ENCODE results near the gene GRID2.
"Not testable (repeated sequence)": the region's sequence is repeated elsewhere in the genome, so short reads cannot be mapped to it uniquely, and the experiment has no call there.

The GRID2 gene

DNA sequence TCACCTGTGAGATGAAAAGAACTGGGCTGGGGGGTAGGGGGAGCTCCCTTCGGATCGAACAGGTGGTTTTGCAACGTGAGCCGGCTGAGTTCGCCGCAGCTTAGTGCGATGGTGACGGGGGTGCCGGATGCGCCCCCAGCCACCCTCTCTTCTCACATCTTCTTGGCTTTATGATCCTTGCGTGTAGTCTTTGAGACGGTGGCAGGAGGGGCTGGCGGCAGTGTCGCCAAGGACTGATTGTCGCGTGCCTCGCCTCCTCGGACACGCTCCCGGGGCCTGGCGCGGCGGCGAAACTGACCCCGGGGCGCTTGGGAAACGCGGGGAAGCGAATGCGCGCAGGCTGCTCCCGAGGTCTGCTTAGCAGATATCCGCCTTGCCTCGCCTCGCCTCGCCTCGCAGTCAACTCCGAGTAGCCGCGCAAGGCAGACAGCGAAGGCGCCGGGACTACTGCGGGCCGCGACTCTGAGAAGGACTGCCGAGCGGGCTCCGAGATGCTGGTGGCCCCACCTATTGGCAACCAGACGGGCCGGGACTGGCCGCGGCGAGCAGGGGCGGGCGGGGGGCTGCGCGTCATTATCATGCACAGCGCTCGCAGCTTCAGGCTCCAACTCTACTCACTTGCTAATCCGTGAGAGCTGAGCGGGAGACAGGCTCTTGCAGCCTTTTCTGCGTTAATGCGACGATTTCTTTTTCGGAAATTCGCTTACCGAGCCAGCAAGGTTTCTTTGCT, 1.5 kb downstream of the GRID2 start:
- peak; percentile 95 for DNase-seq (ENCODE audit: low read depth, low spot score)

DNA sequence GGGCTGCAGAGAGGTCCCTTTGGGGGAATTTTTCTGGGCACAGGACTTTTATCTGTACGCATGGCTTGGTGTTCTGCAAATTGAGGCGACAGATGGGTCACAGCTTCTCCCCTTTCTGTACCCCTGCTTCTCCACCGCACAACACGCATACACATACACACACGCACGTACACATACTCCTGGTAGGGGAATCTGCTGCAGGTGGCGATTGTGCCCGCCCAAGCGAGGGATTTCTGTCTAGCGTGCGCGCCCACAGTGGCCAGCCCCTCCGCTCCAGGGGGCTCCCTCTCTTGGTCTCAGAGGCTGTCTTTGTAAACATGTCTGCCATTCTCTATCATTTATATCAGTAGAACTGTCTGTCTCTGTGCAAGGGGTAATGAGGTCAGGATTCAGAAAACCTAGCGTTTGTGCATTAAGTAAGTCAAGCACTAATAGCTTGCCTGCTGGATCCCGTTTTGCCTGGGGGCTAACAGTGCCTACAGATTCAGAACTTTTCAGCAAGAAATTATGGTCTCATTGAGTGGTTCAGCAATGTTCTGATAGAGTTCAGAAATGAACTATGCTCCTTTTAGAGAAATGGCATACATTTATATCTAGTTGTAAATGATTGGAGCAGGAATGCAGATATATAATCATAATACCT, 2.2 kb downstream of the GRID2 start:
- no peak for DNase-seq (ENCODE audit: low read depth, low spot score)

DNA sequence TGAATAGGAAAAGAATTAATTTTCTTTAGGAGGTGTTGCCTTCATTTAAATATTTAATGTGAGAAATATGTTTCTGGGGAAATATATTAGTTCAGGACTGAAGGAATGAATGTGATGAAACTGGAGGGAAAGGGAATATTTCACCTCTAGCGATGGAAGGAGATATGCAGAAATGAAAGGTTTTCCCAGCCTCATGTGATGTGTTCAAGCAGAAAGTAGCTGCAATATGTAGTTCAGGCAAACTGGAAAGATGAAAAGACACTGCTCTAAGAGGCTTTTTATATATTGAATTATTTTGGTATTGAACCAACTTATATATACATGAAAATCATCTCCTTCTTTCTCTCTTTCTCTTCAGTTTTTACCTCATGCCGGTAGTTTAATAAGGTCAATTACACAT, 3.4 kb downstream of the GRID2 start:
- DNase-seq (ENCODE audit: low read depth, low spot score), result no peak

DNA sequence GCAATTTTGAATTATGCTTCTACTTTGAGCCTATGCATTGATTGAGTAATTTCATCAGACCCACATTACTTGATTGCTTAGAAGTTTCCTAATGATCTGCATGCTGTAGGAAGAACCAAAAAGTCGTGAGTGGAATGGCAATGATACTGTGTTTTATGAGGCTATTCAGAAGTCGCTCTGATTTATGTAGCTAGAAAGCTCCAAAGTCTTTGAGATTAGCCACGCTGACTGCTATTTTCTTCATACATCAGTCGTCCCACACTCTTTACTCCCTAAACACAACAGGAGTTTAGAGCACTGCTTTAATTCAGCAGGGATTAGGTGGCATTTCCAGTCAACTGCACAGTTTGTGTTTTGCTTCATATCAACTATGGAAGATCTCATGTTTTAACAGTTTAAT, 4.1 kb downstream of the GRID2 start:
- no peak for DNase-seq (ENCODE audit: low read depth, low spot score)

DNA sequence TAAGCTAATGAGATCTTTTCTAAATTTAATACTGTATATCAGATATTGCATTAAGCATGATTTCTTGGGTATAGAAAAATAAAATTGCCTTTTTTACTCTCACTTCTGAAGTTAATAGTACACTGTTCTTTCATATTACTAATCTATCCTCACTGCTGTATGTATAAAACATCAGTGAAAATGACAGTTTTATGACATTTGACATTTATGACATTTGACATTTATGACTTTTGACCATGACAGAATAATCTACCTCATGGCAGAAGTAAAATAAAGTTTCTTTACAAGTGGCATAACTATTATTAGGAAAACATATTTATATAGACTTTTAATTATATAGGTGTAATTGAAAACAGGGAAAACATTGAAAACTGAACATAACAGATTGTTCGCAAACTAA, 13.3 kb downstream of the GRID2 start:
- no peak for DNase-seq (ENCODE audit: low read depth, low spot score)

DNA sequence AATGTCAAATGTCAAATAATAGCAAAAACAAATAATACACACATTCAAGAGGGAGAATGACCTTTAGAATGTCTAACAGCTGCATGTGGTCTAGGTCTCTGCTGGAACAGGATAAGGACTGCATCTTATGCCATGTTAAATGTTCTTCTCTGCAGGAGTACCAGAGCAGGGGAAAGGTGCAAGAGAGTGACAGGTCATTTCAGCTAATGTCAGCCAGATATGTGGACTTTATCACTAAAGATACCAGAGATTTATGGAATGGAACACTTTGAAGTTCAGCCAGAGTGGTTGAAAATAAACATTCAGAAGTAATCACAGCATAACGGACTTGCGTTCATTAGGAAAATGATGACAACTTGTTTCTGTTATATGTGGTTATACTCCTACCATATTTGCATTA, 24.3 kb downstream of the GRID2 start:
- DNase-seq (ENCODE audit: low read depth, low spot score), result no peak

DNA sequence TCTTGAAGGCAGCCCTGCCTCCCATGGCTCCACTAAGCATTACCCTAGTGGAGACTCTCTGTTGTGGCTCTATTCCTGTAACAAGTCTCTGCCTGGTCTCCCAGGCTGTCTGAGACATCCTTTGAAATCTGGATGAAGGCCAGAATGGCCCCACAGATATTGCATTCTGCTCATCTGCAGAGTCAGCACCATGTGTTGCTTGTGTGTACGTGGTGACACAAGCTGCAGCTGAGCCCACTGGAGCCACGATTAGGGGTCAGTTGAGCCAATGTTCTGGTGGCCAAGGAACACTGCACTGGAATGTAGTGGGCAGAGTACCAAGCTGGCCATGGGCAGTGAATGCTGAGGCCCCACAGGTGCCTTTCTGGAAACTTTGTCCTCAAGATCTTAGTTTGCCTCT, 29.2 kb downstream of the GRID2 start:
- no peak for DNase-seq (ENCODE audit: low read depth, low spot score)

DNA sequence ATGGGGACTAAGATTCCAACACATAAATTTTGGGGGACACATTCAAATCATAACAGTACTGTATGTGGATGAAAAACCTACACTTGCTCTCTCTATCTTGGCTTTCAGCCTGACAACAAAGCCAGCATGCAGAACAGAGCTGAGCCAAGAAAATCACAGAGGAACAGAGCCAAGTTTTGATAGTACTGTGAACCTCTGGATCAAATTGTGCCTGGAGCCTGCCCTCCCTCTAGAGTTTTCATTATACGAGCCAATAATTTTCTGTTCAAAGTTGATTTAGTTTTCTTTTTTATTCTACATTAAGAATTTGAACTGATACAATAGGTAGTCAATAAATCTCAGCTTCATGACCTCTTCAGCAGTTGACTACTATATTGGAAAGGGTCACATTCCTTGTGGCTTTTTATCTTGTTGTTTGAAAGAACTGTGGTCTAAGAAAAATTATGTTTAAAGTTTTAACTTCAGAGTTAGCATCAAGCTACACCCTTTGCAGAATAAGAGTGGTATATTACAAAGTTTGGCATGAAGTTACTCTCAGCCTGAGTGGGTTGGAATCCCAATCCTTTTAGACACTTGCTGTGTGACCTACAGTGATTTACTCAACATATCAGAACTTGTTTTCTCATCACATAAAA, 31.1 kb downstream of the GRID2 start:
- DNase-seq (ENCODE audit: low read depth, low spot score), result no peak

DNA sequence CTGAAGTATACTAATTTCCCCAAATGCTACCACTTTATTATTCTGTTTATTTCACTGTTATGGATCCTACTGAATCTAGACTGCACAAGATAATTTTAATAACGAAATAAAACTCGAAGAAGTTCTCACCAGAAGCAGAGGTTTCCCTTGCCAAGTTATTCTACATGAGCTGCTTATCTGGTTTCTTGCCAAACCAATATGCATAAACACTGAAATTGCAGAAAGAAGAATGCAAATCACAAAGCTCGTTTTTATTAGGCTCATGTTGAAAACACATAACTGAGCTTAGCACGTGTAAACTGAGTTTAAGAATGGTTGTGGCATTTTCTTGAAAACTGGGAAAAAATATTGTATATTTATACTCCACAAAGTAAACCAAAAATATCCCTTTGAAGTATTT, 35.9 kb downstream of the GRID2 start:
- no peak for DNase-seq (ENCODE audit: low read depth, low spot score)

DNA sequence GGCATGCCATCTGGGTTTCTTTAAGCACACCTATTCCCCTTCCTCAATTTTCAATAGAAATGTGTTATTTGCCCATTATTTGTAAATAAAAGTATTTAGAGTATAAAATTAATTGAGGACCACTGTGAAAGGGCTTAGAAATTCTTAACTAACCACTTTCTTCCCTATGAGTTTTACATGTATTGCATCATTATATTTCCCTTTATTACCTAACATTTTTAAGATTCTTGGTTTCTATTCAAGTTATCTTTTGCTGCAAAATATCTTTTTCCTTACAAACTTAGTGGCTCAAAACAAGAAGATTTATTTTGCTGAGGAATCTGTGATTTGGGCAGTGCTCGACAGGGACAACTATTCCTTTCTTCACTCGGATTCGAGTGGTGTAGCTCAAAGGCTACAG, 40.5 kb downstream of the GRID2 start:
- no peak for DNase-seq (ENCODE audit: low read depth, low spot score)

DNA sequence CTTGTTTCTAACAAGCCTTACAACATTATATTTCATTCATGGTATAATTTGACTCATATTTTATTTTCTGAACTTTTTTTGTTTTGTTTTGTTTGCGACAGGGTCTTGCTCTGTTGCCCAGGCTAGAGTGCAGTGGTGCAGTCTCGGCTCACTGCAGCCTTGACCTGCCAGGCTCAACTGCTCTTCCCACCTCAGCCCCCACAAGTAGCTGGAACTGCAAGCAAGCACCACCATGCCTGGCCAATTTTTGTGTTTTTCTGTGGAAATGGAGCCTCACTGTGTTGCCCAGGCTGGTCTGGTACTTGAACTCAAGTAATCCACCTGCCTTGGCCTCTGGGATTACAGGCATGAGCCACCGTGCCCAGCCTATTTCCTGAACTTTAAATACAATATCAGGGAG, 42.5 kb downstream of the GRID2 start:
- DNase-seq (ENCODE audit: low read depth, low spot score), result no peak

DNA sequence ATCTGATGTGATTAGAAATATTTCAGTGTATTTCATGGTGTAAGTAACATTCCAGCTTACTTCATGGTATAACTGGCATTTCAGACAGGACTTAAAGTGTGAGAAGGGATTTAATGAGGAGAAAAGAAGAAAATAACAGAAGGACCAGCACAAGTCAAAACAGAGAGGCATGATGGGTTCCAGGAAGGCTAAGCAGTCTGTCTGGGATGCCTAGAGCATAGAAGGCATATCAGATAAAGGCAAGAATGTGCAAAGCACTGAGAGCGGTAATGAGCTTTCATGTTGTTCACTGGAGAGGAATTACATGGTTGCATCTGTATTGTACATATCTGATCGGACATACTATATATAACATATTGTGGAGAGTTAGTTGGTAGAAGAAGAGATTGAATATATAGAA, 54.2 kb downstream of the GRID2 start:
- DNase-seq (ENCODE audit: low read depth, low spot score), result no peak

DNA sequence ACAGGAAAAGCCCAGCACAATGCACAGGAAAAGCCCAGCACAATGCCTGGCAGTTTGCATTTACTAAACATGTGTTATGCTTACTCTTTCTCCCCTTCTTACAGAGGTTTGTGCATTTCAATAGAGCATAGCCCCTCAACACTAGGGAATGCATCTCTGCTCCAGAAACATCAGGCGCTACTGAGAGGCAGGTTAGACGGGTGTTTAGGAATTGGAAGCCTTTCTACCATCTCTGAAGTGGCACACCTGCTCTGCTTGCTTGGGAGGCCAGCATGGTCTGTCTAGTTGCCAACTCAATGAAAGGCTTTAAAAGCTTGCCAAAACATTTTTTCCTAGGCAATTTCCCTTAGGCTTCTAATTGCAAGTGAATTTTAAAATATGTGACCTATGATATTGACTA, 55.7 kb downstream of the GRID2 start:
- no peak for DNase-seq (ENCODE audit: low read depth, low spot score)

DNA sequence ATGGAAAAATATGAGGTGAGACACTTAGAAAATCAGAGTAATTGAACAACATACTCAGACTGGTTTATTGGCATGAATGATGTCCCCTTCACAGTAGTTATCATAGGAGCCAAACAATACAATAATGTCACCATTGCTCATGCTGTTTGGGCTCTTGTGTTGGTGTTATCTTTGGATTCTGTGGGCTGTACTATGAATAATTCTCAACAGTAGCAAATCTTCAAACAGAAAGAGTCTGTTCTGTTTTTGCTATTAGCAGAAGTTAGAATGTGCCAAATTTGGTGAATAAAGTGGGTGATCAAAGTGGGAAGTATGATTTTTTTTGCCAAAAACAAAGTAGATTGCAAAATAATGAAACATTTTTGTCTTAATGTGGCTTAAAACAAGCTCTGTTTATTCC, 58.3 kb downstream of the GRID2 start:
- no peak for DNase-seq (ENCODE audit: low read depth, low spot score)

DNA sequence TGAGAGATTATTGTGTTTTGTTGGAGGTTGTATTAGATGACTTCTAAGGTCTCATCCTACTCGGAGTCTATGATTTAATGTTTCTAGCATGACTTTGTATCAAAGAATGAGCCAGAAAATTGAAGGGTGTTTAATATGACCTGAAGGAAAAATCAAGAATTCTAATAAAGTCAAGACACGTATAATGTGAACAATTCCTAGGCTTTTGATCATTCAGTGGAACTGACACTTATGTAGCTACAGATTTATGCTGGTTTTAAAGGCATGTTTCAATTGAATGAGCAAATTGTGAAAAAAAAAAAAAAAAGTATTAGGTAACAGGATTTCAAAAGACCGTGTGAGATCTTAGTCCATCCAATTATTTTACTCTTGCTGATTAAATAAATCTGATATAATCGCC, 64.9 kb downstream of the GRID2 start:
- DNase-seq (ENCODE audit: low read depth, low spot score), result no peak

DNA sequence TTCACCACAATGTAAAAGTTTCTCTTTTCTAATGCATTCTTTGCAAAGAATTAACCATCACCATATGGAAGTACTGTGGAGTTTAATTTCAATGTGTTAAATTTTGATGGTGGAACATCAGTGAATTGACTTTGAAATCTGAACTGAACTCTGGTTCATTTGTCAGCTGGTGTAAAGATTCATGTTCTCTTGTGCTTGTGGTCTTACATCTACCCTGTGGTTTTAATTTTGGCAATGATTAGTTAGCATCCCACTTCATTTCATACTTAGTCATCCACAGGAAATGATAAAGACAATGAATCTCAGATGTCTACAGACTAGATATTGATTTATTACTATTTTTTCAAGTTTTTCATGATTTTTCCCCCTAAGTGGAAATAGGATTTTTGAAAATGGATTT, 77.8 kb downstream of the GRID2 start:
- no peak for DNase-seq (ENCODE audit: low read depth, low spot score)

DNA sequence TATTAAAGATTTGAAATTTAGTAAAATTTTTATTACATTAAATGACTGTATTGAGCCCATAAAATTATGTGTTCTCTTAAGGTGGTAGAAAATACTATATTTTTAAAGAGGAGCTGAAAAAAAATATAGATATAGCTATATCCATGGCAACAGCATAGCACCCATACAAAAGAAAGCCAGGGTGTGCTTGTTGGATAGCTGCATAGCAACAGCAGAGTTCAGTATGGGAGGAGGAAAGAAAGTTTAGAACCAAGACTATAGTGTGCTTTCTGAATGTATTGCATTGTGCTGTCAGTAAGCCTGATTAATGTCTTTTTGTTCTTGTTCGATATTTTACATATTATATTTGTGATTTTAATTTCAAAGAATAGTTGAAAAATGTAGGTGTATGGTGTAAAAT, 78.4 kb downstream of the GRID2 start:
- no peak for DNase-seq (ENCODE audit: low read depth, low spot score)

DNA sequence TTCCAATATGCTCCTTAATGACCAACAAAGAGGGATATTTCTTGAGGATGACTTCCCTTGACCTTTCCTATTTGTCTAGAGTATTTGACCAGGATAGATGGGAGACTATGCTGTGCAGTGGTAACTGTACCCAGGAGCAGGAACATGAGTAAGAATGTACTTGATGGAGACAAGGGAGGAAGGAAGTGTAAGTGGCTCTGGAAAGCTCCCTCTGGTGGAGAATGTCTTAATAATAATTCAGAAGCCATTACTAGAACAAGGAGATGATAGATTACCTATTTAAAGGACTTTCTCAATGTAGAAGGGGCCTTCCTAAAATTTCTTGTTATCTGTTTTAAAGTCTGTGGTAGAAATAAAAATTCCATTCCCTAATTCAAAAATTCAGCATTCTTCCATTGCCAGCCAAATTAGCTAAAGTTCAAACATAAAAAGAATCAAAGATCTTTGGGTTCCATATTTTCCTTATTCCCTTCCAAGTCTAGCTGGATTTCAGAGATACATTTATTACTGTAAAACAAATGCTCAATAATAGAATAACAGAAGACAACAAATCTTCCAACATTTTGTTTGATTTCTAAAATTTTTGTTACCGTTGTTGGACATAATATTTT, 83.8 kb downstream of the GRID2 start:
- no peak for DNase-seq (ENCODE audit: low read depth, low spot score)

DNA sequence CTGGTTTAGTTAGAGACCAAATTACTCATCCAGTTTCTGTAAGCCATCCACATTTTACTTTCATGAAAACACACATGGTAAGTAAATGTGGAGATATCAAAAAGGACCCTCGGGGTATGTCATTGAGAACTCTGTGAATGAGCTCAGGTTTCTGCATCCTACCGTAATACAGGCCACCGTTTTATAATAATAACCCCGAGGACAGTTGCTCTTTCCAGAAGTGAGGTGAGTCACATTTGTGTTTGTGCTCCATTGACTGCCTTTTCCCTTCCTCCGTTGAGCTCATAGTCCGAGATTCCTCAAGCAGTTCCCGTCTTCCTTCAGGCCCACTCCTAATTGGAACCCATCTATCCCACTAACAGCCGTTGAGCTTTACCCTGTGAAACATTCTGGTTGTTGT, 95.3 kb downstream of the GRID2 start:
- no peak for DNase-seq (ENCODE audit: low read depth, low spot score)

DNA sequence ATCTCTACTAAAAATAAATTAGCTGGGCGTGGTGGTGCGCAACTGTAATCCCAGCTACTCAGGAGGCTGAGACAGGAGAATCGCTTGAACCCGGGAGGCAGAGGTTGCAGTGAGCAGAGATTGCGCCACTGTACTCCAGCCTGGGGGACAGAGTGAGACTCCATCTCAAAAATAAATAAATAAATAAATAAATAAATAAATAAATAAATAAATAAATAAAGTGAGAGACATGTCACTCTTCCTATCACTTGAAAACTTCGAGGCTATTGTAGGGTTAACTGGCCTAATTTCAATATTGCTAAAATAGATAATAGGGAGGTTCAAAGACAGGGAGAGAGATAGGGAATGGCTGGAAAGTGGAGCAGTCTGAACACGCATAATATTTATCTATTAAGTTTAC, 99.8 kb downstream of the GRID2 start:
- not testable (repeated sequence) for DNase-seq (ENCODE audit: low read depth, low spot score)

DNA sequence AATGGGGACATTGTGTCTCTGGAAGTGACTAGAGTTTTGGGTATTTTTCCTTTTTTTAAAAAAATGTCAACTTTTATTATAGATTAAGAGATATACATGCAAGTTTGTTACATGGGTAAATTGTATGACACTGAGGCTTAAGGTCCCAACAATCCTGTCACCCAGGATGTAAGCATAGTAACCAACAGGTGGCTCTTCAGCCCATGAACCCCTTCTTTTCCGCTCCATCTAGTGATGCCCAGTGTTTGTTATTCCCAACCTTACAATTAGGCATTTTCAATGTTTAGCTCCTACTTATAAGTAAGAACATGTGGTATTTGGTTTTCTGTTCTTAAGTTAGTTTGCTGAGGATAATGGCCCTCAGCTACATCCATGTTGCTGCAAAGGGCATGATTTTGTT, 102.7 kb downstream of the GRID2 start:
- no peak for DNase-seq (ENCODE audit: low read depth, low spot score)

DNA sequence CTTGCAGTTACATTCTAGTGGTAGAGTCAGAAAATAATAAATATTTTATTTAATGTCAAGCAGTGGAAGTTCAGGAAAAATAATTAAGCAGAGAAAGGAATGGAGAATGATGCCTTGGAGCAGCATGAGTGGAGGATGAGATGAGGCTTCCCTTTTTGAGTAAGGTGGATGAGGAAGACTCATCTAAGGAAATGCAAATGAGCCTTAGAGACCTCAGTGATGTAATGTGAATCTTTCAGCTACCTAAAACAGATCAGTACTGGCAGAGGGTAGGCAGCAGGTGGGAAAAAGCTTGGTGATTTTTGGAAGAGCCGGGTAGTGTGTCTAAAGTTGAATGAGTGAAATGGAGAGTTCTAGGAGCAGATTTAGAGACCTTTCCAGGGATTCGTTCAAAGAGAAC, 118.2 kb downstream of the GRID2 start:
- no peak for DNase-seq (ENCODE audit: low read depth, low spot score)

DNA sequence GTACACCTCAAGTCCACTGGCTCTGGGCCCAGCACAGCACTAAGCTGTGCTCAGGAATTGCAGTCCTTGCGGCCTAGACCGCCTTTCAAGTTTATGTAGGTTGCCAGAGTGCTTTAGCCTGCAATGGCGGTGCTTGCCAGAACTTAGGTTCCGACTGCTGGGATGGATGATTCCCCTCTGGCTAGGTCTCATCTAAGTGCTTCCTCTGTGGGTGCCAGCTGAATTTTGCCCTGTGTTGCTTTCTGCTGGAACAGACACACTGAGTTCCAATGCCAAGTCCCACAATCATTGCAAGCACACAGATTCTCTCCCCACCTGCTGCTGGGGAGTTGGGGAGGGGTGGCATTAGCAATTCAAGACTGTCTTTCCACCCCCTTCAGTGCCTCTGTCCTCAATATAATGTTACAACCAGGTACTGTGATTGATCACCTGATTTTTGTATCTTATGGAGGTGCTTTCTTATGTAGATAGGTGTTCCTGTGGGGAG, 129.5 kb downstream of the GRID2 start:
- no peak for DNase-seq (ENCODE audit: low read depth, low spot score)

Measured in ELF-1 (cell line).